HG02642 (cell line): Measurements from ENCODE around the gene POLE.
"Not testable (repeated sequence)": the region's sequence is repeated elsewhere in the genome, so short reads cannot be mapped to it uniquely, and the experiment has no call there.

Experiments used
- ATAC-seq: cut with Tn5 transposase; IDR thresholded peaks from one replicate; pipeline ENCODE4 v1.9.1; 2021; ENCODE audit warnings: mild to moderate bottlenecking; ENCODE audit not compliant: unreplicated experiment, poor library complexity

Gene POLE

GRCh38 chr12:132717531-132718387 lies 30.6 kb upstream of the POLE start:
- no peak for ATAC-seq

DNA sequence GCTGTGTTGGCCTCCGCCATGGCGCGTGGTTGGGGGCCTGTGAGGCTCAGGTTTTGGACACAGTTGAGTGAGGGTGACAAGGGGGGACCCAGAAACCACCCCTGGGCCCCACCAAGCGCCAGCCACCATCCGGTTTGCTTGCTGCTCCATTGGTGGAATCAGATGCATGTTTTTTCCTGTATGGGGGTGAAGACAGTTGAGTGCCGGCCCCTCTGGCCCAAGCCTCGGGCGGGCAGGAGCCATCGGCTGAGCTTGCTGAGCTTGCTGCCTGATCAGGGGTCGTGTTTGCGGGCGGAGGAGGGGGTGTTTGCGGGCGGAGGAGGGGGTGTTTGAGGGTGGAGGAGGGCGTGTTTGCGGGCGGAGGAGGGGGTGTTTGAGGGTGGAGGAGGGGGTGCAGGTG lies 29.9 kb upstream of the POLE start:
- no peak for ATAC-seq

DNA sequence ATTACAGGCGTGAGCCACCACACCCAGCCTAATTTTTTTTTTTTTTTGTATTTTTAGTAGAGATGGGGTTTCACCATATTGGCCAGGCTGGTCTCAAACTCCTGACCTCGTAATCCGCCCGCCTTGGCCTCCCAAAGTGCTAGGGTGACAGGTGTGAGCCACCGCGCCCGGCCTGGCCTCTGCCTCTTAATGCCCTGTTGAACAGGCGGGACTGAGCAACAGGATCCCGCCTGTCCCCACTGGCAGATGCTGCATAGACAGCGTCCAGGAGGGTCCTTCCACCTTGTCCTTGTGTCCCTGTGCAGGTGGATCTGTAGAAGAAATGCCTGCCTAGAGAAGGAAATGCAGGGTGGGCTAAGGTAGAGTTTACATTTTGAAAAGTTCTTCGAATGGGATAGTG lies 29.2 kb upstream of the POLE start:
- no peak for ATAC-seq

DNA sequence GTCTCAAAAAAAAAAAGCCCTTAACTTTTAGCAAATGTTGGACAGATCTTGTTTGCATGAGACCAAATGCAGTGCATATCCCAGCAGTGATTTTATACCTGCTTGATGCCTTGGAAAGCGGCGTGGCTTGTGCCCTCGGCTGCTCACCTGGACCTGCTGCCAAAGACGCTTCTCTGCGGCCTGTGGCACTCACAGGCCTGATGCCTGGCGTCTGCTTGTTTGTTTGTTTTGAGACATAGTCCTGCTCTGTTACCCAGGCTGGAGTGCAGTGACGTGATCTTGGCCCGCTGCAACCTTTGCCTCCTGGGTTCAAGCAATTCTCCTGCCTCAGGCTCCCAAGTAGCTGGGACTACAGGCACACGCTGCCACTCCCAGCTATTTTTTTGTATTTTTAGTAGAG lies 28.7 kb upstream of the POLE start:
- ATAC-seq: no peak

DNA sequence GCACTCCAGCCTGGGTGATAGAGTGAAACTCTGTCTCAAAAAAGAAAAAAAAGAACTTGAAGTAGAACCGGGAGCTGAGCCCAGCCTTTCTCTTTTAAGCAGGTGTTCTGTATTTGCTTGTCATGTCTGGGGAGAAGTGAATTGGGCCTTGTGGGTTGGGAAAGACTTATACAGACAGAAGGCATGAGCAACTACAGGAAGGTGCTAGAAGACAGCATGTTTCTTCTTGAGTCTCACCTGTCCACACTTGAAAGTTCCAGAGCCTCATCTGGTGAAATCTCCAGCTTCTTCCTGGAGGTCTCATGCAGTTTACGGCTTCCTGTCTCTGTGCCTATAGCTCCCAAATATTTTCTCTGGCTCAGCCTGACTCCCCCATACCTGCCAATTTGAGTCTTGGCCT lies 26.0 kb upstream of the POLE start:
- no peak for ATAC-seq

- ATAC-seq: peak; percentile 26
Observed at GRCh38 chr12:132711080-132711843, 24.1 kb upstream of the POLE start.

GRCh38 chr12:132710405-132711079 lies 23.4 kb upstream of the POLE start, which contains the start of gene PGAM5:
TSS of gene PGAM5 (plus strand) at chr12:132710842. CDS start at chr12:132710877, 35 bp downstream.
- ATAC-seq: peak; percentile 88

- peak; percentile 38 for ATAC-seq
Observed at GRCh38 chr12:132710043-132710404, 22.9 kb upstream of the POLE start.

DNA sequence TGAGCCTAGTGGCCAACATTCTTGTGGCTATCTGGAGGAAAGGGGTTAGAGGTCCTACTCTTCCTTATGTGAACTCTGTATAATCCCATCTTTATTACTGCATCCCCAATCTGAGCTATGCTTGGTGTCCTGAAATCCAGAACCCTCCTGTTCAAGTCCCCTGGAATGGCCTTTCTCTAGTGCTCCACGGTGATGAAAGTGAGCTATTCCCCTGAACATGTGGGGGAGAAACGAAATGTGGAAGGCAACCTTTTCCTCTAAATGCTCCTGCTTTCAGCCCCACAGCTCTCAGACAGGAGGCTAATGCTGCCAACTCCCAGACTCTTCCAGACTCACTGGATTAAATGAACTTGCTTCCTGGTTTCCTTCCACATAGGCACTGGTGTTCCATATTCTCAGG lies 21.0 kb upstream of the POLE start:
- no peak for ATAC-seq

- ATAC-seq: no peak
Observed at GRCh38 chr12:132707241-132707640, 20.1 kb upstream of the POLE start.

DNA sequence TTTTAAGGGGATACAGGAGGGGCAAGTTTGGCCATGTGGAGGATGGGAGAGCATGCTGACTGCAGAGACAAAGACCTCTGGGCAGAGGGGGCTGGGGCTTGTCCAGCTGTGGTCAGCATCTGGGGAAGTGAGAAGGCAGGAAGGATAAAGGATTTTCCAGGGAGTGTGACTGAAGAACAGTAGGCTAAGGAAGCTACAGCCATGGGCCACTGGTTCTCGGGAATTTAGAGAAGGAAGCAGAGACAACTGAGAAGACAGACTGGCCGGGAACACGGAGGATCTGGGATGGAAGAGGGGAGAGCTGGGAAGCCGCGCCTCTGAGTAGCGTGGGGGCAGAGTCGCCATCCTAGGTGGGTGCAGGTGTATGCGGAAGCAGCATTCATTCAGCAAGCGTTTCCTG lies 16.5 kb upstream of the POLE start:
- no peak for ATAC-seq

GRCh38 chr12:132702640-132703039 lies 15.5 kb upstream of the POLE start:
- ATAC-seq: no peak

- ATAC-seq: peak; percentile 58
Observed at GRCh38 chr12:132700212-132700822, 13.2 kb upstream of the POLE start.

- no peak for ATAC-seq
Observed at GRCh38 chr12:132698341-132698740, 11.2 kb upstream of the POLE start.

DNA sequence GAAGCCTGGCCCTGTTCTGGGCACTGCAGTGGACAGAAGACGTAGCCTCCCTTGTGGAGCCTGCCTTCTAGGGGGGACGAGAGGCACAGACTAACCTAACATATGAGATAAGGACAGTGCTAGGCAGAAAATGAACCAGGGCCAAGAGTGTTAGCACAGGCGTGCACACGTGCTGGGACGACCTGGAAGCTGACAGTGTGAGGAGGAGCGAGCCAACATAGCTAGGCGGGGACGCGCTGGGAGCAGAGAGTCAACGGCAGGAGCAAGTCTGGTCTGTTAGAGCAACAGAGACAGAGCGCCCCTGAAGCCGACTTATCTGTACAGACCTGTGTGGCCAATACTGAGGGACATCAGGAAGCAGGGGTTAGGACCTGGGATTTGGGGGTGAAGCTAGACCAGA lies 8.3 kb upstream of the POLE start:
- no peak for ATAC-seq

DNA sequence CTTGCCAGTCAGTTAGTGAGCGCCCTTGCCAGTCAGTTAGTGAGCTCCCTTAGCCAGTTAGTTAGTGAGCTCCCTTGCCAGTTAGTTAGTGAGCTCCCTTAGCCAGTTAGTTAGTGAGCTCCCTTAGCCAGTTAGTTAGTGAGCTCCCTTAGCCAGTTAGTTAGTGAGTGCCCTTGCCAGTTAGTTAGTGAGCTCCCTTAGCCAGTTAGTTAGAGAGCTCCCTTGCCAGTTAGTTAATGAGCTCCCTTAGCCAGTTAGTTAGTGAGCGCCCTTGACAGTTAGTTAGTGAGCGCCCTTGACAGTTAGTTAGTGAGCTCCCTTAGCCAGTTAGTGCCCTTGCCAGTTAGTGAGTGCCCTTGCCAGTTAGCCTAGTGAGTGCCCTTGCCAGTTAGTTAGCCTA lies 7.7 kb upstream of the POLE start:
- not testable (repeated sequence) for ATAC-seq

- ATAC-seq: not testable (repeated sequence)
Observed at GRCh38 chr12:132692030-132692429, 4.9 kb upstream of the POLE start.

DNA sequence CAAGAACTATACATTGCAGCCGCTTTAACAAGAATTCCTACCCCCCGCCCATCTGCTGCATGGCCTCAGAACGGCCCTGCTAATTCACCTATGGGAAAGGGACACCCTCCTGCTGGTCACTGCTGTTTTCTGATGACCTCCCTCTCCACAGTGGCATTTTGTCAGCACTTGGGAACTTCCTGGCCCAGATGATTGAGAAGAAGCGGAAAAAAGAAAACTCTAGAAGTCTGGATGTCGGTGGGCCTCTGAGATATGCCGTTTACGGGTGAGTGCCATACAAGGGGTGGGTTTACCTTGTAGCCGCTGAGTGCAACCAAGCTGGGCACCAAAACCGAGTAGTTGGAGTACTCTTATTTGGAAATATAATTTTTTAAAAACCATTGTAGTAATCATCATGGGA lies 3.0 kb upstream of the POLE start:
- ATAC-seq: no peak

GRCh38 chr12:132689227-132689626 lies 2.1 kb upstream of the POLE start:
- no peak for ATAC-seq

- peak; percentile 20 for ATAC-seq
Observed at GRCh38 chr12:132686825-132687210, 324 bp downstream of the POLE start.

GRCh38 chr12:132685400-132685799 lies 1.7 kb downstream of the POLE start:
- no peak for ATAC-seq
